GM19238 (cell line): ENCODE data around the gene SLC37A4.
"Not testable (repeated sequence)": the region's sequence is repeated elsewhere in the genome, so short reads cannot be mapped to it uniquely, and the experiment has no call there.

Experiments
- DNase-seq: peaks from one replicate; pipeline ENCODE4 v3.0.0; 2011; ENCODE audit warnings: low spot score; ENCODE audit not compliant: insufficient read length

The SLC37A4 gene

GRCh38 chr11:119030329-119031047 is at the start of gene SLC37A4:
TSS of gene SLC37A4 (minus strand) at chr11:119030877.
- DNase-seq = peak; percentile 95

DNA sequence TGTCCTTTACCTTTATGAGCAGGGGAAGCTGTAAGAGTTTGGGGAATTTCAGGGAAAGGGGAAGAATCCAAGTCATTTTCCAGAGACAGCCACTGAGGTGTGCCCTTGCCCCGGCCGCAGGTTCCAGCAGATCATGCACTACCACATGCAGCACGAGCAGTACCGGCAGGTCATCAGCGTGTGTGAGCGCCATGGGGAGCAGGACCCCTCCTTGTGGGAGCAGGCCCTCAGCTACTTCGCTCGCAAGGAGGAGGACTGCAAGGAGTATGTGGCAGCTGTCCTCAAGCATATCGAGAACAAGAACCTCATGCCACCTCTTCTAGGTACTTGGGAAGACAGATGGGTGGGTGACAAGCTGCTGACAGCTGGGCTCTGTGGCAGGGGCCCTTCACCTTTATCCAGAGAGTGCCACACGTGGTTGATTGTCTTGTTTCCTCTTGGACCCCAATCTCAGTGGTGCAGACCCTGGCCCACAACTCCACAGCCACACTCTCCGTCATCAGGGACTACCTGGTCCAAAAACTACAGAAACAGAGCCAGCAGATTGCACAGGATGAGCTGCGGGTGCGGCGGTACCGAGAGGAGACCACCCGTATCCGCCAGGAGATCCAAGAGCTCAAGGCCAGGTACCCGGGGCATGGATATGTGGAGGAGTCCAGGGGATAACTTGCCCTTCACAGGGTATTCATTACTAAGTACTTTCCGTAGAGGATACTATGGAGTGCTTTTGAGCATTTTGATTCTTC is 48.2 kb upstream of the SLC37A4 start:
- no peak for DNase-seq

DNA sequence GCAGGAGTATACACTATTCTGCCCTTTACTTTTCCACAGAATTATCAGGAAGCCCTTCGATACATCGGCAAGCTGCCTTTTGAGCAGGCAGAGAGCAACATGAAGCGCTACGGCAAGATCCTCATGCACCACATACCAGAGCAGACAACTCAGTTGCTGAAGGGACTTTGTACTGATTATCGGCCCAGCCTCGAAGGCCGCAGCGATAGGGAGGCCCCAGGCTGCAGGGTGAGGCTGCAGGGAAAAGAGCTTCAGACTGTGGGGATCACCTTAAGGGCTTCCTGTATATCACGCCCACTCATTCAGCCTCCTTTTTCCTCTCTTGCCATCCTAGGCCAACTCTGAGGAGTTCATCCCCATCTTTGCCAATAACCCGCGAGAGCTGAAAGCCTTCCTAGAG is 47.2 kb upstream of the SLC37A4 start:
- no peak for DNase-seq

DNA sequence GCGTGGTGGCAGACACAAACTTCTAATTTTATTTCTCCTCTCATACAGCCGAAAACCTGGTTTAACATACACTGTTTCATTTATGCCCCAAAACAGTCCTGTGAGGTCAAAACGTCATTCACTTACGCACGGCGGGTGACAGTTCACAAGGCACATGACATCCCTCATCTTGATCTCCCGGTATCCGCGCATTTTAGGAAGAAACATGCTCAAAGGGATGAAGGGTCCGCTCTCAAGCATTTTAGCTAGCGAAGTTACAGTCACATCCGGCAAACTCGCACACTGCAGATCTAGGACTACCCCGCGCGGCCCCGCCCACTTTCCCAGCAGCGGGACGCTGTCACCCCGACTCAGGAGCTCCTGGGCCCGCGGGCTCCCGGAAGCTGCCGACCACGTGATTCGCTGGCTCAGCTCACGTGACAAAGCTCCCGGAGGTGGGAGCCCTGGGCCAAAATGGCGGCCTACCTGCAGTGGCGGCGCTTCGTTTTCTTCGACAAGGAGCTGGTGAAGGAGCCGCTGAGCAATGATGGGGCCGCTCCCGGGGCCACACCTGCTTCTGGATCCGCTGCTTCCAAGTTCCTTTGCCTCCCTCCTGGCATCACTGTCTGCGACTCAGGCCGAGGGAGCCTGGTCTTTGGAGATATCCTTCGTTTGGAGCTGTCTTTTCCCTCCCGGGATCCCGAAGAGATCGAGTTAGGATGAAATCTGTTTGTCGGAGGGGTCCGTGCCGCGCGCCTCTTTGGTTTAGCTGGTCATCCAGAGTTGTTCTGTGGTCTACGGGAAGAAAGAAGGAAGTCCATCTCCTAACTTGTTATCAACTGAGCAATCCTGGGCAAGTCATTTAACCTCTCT is 36.9 kb upstream of the SLC37A4 start, which contains the start of gene VPS11:
Gene VPS11, plus strand, starts transcription at position 448 of the 852 bp plus-strand sequence. Its CDS starts 6 bp downstream, at position 454.
- DNase-seq = peak; percentile 100

- no peak for DNase-seq
Observed at GRCh38 chr11:119065369-119065768, 34.7 kb upstream of the SLC37A4 start.

- no peak for DNase-seq
Observed at GRCh38 chr11:119062779-119063178, 32.1 kb upstream of the SLC37A4 start.

- no peak for DNase-seq
Observed at GRCh38 chr11:119061256-119061655, 30.6 kb upstream of the SLC37A4 start.

DNA sequence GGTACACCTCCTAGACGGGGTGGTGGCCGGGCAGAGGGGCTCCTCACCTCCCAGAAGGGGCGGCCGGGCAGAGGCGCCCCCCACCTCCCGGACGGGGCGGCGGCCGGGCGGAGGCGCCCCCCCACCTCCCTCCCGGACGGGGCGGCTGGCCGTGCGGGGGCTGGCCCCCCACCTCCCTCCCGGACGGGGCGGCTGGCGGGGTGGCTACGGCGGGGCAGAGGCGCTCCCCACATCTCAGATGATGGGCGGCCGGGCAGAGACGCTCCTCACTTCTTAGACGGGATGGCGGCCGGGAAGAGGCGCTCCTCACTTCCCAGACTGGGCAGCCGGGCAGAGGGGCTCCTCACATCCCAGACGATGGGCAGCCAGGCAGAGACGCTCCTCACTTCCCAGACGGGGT is 28.5 kb upstream of the SLC37A4 start:
- DNase-seq = not testable (repeated sequence)

DNA sequence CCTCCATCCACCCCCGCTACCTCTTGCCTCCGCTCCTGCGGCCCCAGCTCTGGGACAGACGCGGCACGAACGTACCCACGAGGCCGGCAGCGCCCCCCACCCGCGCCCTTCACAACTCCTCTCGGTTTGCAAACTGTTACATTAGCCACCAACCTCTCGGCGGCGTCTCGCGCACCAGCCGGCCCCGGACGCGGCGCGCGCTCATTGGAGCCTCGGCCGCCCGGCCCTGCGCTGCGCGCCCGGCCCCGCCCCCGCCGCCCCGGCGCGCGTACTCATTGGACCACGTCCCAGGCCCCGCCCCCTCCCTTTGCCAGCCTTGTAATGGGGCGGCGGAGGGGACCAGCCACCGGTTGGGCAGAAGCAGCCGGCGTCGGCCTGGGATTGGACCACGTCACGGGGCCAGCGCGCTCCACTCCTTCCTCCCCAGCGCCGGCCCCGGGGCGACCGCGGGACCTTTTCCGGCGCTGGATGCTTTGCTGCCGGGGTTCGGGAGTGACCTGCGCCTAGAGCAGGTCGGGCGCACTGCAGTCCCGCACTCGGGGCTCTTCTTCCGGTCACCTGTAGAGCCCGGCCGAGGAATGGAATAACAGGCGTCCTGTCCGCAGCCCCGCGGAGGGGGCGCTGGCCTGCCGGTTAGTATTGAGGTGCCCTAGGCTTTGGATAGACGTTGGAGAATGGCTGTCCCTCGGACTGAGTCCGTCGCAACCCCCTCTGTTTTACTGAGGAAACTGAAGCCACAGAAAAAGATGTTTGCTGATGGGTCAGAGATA is 26.5 kb upstream of the SLC37A4 start, which contains the start of gene HYOU1:
Gene HYOU1, minus strand, starts transcription at position 206 of the 770 bp plus-strand sequence. CDS start 1,045 bp downstream, outside the sequence.
- DNase-seq = peak; percentile 99

- peak; percentile 46 for DNase-seq
Observed at GRCh38 chr11:119056421-119056999, 25.8 kb upstream of the SLC37A4 start.

DNA sequence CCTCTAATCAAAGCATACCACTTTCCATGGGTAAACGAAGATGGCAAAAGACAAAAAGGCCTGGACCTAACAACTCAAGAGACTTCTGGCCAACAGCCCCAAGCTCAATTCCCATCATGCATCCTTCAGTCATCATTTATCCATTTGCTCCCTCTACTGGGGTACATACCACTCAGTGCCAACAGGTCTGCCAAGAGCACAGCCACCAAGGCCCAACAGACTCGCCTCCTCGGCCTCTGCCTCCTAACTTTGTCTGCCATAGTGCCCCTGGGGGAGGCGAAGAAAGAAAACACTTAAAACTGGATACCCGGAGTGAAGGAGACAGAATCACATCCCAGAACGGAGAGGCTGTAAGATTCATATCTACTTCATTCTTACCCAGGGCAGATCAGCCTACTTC is 25.2 kb upstream of the SLC37A4 start:
- DNase-seq = no peak

DNA sequence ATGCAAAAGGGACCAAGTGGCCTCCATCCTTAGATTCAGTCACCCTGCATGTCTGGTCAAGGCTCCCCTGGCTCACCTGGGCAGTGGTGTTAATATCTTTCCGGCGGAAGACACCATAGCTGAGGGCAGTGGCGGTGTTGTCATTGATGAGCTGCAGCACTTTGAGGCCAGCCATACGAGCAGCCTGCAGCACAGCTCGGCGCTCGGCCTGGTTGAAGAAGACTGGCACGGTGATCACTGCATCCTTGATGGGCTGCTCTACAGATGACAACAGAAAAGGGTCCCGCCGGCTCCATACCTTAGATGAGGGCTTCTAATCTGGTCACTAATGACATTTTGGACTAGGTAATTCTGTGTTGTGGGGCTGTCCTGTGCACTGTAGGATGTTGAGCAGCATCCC is 23.7 kb upstream of the SLC37A4 start:
- DNase-seq = no peak

GRCh38 chr11:119052163-119052814 is 21.6 kb upstream of the SLC37A4 start:
- DNase-seq = no peak

- DNase-seq = no peak
Observed at GRCh38 chr11:119051440-119052162, 20.9 kb upstream of the SLC37A4 start.

- no peak for DNase-seq
Observed at GRCh38 chr11:119049081-119049480, 18.4 kb upstream of the SLC37A4 start.

DNA sequence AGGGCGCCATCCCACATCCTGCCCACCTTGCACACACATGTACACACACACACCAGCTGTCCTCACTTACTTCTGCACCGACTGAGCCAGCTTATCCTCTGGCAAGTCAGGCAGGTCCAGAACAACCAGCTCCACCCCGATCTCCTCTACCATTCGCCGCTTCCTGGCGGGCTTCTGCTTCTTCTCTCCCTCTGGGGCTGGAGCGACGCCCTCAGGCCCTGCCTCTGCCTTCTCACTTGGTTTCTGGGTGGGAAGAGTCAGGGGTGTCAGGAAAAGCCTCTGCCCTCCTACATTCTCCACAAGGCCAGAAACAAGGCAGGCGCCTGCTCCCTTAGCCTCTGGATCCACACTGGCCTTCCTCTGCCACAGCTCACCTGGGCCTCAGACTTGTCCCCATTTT is 18.0 kb upstream of the SLC37A4 start:
- no peak for DNase-seq

DNA sequence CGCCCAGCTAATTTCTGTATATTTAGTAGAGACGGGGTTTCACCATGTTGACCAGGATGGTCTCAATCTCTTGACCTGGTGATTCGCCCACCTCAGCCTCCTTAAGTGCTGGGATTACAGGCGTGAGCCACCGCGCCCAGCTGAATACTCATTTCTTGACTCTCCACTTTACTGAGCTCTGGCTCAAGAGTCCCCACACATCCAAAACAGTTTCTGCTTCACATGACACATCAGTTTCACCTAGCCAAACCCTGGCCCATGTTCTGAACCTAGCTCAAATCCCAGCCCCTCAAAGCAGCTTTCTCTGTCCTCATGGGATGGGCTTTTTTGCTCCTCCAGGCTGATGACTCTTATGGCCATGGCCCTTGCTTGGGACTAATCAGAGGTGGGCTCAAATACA is 16.5 kb upstream of the SLC37A4 start:
- no peak for DNase-seq

DNA sequence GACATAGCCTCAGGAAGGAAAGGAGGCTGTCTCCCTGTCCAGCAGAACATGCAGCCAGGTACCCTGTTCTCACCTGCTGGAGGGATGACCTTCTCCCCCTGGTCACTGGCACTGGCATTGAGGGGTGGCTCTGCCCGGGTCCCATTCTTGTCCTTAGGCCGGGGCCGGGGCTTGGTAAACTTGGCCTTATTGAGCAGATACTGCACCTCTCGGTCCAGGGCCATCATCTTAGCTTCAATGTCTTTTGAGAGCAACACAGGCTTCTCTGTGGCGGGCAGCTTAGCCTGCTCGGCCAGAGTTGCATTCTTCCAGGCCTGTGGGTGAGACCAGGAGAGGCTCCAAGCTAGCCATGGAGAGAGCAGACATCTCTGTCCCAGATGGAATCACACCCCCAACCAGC is 15.8 kb upstream of the SLC37A4 start:
- no peak for DNase-seq

GRCh38 chr11:119044708-119045107 is 14.0 kb upstream of the SLC37A4 start:
- no peak for DNase-seq
